Dedifferentiated amniotic fluid mesenchymal stem cell (primary cell): ENCODE measurements around the gene NUP93.
"Not testable (repeated sequence)": the region's sequence is repeated elsewhere in the genome, so short reads cannot be mapped to it uniquely, and the experiment has no call there.

Source experiments
- DNase-seq: peaks from one replicate; pipeline ENCODE4 v3.0.0-alpha.2; 2016; ENCODE audit errors: extremely low spot score

NUP93 gene

DNA sequence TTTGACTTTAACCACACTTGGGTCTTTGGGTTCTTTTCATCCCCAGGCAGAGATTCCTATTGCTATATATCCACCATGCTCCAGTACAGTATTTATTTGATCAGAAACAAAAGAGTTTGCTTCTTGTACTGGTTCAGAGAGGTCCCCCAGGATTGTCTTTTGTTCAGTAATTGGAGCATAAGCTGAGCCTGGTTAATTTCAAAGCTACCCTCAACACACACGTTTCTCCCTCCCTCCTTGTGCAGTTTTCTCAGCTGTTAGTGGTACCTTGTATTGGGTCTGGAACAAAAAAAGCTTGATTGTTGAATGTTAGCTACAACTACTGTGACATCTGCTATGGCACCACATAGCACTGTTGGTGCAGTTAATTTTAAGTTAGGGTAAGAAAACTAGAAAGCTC lies 50.0 kb downstream of the NUP93 start:
- DNase-seq, result no peak

DNA sequence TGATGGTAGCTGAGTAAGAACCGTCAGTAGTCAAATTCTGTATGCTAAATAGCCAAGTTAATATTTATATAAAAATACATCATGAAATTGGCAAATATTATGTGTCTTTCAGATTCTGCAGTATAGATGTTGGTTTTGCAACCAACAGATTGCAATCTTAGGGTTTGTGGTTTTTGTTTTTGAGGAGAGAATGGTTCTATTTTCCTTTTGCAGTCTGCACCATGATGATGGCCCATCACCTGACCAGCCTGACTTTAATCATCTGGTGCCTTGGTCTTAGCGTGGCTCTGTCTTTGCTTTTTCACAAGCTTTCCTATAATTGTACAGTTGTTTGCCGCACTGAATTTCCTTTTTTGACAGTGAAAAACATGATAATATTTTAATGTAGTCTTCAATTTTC lies 50.7 kb downstream of the NUP93 start:
- no peak for DNase-seq

DNA sequence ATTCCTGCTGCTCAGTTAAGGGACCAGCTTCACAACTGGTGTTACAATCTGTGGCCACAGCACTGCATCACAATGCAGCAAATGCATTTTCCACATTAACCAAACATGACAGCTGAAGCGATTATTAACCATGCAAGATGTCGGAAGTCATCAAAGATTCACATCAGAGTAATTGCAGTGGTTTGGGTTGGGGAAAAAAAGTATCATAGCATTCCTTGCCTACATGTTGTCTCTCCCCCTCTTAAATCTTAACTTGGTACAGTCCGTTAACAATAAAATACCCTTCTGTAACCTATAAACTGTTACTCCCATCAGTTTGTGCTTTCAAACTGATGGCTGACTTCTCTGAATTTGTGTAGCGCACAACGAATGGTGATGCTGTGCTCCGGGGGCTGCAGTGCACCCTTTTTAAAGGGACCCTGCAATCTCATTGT lies 51.6 kb downstream of the NUP93 start:
- DNase-seq, result no peak

DNA sequence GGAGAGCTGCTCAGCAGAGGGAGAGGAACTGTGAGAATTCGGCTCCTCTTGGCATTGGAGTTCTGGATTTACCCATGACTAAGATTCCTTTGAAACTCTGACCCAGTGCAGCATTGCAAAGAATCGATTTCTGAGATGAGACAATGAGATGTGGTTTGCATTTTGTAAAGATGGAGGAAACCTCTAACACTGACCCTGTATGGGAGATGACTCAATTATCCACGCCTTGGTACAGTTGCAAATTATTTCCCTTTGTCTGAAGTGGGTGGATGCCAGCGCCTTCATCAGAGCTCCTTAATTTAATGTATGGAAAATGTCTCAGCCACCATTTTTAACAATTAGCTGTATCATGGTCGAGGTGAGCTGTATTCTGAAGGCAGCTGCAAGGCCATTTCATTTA lies 53.4 kb downstream of the NUP93 start:
- DNase-seq, result no peak

DNA sequence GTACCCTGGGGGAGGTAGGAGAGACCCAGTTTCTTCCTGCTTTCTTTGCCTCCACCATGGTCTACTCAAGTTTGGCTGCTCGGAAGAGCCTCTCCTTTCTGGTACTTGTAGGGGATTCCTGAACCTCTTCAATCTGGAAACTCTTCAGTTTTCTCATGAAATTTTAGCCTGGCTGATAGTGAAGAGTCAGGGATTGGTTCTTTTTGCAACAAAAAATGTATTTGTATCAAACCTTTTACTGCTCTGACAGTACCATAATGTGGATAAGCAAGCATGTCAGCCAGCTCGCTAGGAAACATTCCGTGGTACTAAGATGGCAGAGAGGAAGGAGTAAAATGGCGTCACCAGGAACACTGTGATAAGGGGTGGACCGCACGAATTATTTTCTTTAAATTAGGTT lies 55.4 kb downstream of the NUP93 start:
- DNase-seq, result no peak

DNA sequence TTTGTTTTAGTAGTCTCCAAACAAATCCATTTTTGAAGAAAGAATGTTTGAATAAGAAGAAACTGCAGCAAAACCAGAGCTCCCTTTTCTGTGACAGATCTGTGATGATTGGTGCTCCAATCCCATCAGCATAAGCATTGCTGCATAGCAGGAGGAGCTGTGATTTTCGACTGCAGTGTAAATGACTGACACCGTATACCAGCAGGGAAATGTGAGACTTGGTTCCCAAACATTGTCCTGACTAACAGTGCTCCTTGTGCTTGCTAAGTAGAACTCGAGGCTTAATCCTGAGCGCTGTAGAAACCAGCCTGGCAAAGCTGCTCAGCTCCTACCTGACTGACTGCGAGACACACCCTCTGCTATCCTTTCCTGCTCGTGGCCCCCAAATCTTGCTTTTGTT lies 57.2 kb downstream of the NUP93 start:
- no peak for DNase-seq

DNA sequence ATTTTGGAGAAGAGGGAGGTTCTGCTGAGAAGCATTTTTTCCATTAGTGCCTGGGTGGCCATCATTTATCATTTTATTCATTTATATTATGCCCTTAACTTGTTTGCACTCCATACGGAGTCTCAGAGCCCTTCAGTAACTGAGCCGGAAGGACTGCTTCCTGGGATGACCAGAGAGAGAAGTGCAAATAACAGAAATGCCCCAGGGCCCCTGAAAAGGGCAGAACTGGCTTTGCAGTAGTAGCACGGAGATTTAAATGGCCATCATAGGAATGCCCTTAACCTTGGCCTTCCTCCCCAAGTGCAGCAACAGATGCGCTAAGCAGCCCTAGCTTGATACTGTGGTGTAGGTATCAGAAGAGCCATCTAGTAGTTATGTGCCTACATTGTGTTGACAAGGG lies 58.5 kb downstream of the NUP93 start:
- DNase-seq, result no peak

DNA sequence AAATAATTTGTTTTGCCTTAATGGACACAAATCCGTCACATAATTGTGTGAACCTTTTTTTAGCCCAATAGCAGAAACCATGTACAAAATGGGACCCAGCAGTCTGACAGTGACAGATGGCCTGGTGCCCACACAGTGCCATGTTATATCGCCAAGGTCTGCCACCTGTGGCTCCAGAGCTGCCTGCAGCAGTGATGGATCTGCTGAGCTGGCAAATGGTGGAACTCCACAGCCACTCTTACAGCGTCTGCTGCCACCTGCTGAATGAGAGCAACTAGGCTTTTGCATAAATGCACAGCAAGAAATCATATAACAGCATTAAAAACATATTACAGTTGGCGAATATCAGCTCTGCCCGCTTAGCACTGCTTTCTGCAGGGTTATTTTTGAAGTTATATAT lies 59.4 kb downstream of the NUP93 start:
- DNase-seq, result no peak

DNA sequence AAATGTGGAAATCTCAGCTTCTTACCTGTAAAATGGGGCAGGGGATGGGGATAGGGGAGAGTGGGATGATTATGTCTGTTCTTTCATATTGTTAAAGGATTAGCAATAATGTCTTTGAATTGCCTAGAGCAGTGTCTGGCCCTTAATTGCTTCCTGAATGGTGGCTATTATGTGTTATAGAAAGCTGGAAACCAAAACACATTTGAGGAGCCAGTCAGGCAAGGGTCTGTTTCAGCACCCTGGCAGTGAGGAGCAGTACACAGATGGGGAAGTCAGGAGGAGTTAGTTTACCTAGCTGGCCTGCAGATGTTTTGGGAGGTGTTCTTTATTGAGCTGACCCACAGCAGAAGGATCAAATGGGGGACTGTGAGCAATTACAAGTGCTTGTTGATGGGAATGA lies 63.0 kb downstream of the NUP93 start:
- no peak for DNase-seq

DNA sequence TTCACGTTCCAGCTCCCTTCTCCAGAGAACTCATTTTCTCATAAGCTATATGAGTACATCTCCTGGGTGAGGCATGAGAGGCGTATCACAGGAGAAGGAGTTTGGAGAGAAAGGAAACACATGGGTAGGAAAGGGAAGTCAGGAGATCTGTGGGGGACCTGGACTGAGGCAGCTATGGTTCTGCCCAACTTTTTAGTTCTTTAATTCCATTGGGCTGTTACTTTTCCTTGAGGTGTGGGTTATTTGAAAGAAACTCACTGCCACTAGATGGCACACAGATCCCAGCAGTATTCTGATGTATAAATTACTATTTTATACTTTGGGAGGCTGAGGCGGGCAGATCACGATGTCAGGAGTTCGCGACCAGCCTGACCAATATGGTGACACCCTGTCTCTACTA lies 63.6 kb downstream of the NUP93 start:
- DNase-seq, result peak; percentile 59

DNA sequence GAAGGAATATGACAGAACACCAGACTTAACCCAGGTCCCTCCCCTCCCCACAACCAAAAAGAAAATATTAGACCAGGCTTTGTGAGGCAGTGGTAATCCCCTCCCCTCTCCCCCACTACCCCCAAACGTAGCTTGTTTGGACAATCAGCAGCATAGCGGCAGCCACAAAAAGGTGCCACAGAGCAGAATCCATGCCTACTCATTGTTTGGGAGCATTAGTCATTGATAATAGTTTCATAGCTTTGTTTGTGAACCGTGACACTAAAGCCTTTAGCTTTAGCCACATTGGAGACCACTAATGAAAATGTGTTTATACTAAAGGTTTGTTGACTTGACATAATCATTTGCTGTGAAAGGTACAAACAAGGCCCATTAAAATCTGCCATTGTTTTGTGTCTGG lies 65.1 kb downstream of the NUP93 start:
- no peak for DNase-seq

DNA sequence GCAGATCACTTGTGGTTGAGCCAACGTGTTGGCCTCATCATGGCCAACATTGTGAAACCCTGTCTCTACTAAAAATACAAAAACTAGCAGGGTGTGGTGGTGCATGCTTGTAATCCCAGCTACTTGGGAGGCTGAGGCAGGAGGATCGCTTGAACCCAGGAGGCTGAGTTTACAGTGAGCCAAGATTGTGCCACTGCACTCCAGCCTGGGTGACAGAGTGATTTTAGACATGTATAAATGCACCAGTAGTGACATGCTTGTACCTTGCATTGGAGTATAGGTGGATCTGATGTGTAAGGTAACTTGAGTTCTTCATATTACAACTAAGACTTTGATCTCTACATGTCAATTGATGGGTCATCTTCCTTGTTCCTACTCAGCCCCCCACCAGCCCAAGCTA lies 67.1 kb downstream of the NUP93 start:
- not testable (repeated sequence) for DNase-seq

DNA sequence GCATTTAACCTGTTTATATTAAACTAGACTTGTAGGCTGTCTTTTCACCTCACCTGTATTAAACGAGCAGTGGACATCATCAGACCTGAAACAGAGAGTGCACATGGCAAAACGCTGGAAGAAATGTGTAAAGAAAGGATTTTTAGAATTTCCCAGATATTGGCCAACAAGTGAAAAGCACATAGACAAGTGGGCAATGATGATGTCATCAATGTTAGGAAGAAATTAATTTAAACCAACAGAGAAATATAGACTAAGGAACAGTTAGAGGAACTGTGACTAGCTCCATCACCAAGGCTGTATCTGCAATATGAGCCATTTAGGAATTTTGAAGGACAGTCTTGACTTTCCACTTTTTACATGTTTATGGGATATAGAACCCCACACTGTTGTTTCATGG lies 67.9 kb downstream of the NUP93 start:
- no peak for DNase-seq

DNA sequence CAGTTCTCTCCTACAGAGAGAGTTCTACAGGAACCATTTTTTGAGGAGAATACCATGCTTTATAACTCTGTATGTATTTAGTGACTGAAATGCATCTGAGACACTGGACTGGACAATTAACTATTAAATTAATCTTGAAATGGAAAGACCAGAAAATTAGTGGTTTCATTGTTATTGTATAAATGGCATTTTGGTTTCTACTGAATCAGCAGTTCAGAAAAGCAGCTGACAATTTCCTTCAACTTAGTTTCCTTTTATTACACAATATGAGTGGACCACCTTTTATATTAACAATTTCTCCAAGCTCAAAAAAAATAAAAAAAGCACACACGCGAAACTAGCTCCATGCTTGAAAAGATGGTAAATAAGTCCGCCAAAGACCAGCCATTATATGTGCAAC lies 69.0 kb downstream of the NUP93 start:
- DNase-seq, result no peak

DNA sequence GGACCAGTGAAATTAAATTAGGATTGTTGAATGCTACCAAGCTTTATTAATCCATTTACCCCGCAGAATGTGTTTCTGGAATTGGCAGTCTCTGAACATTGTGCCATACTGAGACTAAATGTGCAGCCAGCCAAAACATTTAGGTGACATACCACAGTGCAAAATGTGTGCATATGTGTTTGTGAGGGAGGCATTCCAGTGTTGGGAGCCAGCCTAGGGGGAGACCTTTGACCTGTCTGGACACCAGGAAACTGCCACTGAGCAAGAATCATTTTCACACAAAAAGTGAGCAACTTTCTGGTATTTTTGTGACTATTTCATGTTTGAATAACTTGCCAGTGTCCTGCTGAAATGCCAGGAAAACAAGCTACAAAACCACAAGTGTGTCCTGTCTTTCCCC lies 70.4 kb downstream of the NUP93 start:
- no peak for DNase-seq

DNA sequence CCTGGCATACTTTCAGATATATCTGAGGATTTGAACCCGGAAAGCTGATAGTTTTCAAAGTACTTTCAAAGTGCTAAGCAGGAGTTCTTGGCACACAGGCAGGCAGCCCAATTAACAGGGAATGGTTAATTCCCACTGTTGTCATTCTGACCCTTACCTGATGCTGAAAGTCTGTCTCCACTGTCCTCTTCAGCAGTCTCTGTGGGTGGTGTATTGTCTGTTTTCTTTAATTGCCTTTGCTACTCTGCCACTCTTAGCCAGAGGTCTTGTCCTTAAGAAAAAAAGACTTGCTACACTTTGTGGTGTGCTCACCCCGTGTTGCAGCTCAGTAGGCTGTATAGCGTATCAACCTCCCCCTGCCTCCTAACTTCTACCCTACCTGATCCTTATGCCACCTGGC lies 71.8 kb downstream of the NUP93 start:
- no peak for DNase-seq

DNA sequence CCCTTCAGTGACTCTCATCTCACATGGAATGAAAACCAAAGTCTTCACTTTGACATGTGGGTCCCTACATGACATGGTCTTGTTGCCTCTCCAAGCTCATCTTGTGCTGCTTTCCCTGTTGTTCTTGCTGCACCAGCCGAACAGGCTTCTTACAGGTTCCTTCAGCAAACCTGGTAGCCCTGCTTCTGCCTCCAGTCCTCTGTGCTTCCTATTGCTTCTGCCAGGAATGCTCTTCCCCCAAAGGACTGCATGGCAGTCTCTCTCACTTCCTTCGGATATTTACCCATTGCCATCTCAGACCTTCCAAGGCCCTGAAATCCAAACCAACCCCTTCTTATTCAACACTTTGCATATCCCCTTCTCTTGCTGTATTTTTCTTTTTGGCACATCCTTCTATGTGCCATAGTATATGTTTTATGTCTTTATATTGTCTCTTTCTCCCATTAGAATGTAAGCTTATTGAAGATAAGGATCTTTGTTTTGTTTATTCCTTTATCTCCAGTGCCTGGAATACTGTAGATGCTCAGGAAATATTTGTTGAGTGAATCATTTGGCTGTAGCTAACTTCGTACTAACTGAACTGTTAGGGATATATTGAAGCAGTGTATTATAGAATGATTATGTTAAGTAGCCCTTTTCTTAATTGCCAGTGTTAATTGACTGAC lies 77.2 kb downstream of the NUP93 start:
- peak; percentile 63 for DNase-seq

DNA sequence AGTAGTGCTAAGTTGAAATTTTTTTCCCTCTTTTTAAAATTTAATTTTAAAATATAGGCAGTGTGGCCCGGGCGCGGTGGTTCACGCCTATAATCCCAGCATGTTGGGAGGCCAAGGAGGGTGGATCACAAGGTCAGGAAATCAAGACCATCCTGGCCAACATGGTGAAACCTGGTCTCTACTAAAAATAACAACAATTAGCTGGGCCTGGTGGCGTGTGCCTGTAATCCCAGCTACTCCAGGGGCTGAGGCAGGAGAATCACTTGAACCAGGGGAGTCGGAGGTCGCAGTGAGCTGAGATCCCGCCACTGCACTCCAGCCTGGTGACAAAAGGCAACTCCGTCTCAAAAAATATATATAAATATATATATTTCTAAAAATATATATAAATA lies 77.7 kb downstream of the NUP93 start:
- not testable (repeated sequence) for DNase-seq

DNA sequence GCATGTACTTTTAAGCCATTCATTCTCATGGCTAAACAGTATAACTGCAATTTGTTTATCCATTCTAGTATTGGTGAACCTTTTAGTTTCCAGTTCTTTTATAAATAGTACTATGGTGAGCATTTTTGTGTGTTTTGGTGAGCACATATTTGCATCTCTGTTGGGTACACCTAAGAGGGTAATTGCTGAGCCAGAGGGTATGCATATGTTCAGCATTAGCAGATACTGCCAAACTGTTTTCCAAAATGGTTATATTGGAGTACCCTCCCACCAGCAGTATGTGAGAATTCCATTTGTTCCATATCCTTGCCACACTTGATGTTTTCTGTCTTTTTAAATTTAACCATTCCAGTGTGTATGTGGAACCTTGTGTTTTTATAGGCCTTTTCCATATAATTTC lies 81.0 kb downstream of the NUP93 start:
- no peak for DNase-seq

DNA sequence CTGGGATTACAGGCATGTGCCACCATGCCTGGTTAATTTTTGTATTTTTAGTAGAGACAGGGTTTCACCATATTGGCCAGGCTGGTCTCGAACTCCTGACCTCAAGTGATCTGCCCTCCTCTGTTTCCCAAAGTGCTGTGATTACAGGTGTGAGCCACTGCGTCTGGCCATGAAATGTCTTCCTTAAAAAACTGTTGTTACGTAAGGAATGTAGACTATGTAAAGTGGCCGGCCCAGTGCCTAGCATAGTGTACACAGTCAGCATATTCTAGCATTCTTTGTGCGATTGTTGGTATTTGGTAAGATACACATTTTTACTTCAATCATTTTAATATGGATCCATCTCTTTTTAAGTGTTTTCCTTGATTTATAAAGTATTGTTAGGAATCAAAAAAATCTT lies 81.7 kb downstream of the NUP93 start:
- not testable (repeated sequence) for DNase-seq

DNA sequence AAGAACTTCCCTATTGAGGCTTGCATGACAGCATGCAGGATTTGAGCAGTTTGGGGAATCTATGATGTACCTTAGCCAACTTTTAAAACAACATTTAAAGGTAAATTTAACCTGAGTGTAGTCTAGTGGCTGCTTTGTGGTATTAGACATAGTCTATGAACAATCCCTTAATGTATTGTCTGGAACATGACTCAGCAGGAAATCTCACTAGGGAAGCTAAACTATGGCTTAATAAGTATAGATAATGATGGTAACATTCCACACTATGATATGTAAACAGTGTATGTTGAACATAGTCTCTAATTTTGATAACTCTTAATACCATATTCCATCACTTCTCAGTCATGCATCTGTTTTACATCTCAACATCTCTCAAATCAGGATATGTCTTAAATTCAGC lies 83.0 kb downstream of the NUP93 start:
- DNase-seq, result no peak

DNA sequence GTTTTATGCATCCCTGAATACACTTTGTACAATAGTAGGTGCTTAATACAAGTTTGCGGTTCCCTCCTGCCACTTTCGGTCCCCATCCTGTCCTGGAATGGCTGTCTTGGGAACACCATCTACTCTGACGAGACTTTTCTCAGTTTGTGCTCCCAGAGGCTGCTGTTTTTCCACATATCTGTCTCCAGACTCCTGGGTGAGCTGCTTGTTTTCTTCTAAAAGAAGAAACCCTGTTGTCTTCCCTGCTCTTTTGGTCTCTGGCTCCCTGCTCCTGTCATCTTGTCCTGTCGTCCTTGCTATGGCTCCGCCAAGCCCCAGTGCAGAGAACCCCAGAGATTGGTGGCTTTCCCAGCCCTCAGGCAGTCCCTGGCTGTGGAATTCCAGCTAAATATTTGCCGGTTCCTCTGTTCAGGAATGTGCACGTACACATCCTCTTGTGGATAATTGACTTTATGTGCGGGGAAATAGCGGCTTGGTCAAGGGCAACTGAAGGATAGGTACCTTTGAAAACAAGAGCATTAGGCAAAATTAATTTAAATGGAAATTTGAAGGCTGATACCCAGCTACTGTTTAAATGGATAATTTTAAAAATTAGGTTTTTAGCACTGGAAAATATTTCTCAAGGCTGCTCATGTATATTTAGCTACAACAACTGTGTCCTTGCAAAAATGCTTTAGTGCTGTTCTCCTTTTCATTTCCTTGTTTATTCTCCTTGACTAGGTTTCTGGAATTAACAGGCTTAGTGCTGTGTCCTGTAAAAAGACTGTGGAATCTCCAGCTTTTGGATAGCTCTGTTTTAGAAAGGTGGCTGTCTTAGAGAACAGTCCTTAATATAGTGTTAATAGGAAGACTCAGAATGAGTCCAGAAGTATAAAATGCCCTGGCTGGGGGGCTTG lies 84.9 kb downstream of the NUP93 start:
- peak; percentile 69 for DNase-seq

DNA sequence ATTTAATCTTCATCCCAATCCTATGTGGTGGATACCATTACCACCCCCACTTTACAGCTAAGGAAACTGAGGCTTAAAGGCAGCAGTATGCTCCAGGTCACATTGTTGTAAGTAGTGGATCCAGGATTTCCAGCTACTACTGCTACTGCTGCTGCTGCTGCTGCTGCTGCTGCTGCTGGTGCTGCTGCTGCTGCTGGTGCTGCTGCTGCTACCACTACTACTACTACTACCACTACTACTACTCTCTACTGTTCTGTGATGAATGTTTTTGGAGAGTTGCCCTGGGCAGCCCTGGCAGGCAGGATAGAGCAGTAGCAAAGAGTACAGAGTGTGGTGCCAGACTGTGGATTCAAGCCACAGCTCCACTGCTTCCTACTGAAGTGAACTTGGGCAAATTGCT lies 85.8 kb downstream of the NUP93 start:
- no peak for DNase-seq
